Measurements from ENCODE around the gene ZNF385A.

The ZNF385A gene

GRCh38 chr12:54398218-54398617, 13.7 kb upstream of the ZNF385A start:
- no peaks in the 10 kb centered on the region for H3F3A ChIP-seq (ENCODE audit: control insufficient read depth, insufficient read depth)
- H3K4me3 ChIP-seq (ENCODE audit: low read length): no peak overlapping the region
- no peaks in the 10 kb centered on the region for H4K20me1 ChIP-seq (ENCODE audit: control insufficient read depth, insufficient read depth, low read depth, low read length)
- no peak overlapping the region for H3K4me2 ChIP-seq (ENCODE audit: low read length)
- H3K36me3 ChIP-seq (ENCODE audit: control insufficient read depth, low read length): no peaks in the 10 kb centered on the region
- no peaks in the 10 kb centered on the region for H3K9me3 ChIP-seq (ENCODE audit: control insufficient read depth, insufficient read depth, low read length)
- peaks cover 4% of the 10 kb centered on the region for H3K27me3 ChIP-seq (ENCODE audit: control insufficient read depth, low read length)
- H3K9me2 ChIP-seq (replicated peaks; ENCODE audit: control insufficient read depth, low read length): no peaks in the 10 kb centered on the region
- no peaks in the 10 kb centered on the region for H3K79me2 ChIP-seq (ENCODE audit: control insufficient read depth, low read length)
- no peak for TF ChIP-seq CTCF (IDR thresholded peaks at IDR 0.05; ENCODE audit: low read depth, low read length, poor library complexity, severe bottlenecking)
- TF ChIP-seq EZH2phosphoT487 (IDR thresholded peaks at IDR 0.05; ENCODE audit: borderline replicate concordance, low read length): no peak
- no peak overlapping the region for H3K27ac ChIP-seq (ENCODE audit: low read depth, low read length)
- peaks cover 4% of the 10 kb centered on the region; the same call in 1 of the 2 replicates for H3K4me1 ChIP-seq (ENCODE audit: control insufficient read depth, low read length)

GRCh38 chr12:54397157-54397556, 12.6 kb upstream of the ZNF385A start:
- H3K4me2 ChIP-seq (ENCODE audit: low read length): no peak overlapping the region
- no peaks in the 10 kb centered on the region for H3K79me2 ChIP-seq (ENCODE audit: control insufficient read depth, low read length)
- H3K36me3 ChIP-seq (ENCODE audit: control insufficient read depth, low read length): no peaks in the 10 kb centered on the region
- H3F3A ChIP-seq (ENCODE audit: control insufficient read depth, insufficient read depth): no peaks in the 10 kb centered on the region
- no peaks in the 10 kb centered on the region for H3K9me3 ChIP-seq (ENCODE audit: control insufficient read depth, insufficient read depth, low read length)
- peaks cover 4% of the 10 kb centered on the region; the same call in 1 of the 2 replicates for H3K4me1 ChIP-seq (ENCODE audit: control insufficient read depth, low read length)
- no peak for TF ChIP-seq CTCF (IDR thresholded peaks at IDR 0.05; ENCODE audit: low read depth, low read length, poor library complexity, severe bottlenecking)
- TF ChIP-seq EZH2phosphoT487 (IDR thresholded peaks at IDR 0.05; ENCODE audit: borderline replicate concordance, low read length): no peak
- H4K20me1 ChIP-seq (ENCODE audit: control insufficient read depth, insufficient read depth, low read depth, low read length): no peaks in the 10 kb centered on the region
- no peaks in the 10 kb centered on the region for H3K9me2 ChIP-seq (replicated peaks; ENCODE audit: control insufficient read depth, low read length)
- H3K27ac ChIP-seq (ENCODE audit: low read depth, low read length): no peak overlapping the region
- H3K4me3 ChIP-seq (ENCODE audit: low read length): no peak overlapping the region
- H3K27me3 ChIP-seq (ENCODE audit: control insufficient read depth, low read length): no peaks in the 10 kb centered on the region; the same call in 1 of the 2 replicates

- H3K4me2 ChIP-seq (ENCODE audit: low read length): no peak overlapping the region
- TF ChIP-seq EZH2phosphoT487 (IDR thresholded peaks at IDR 0.05; ENCODE audit: borderline replicate concordance, low read length) (no peak), CTCF (IDR thresholded peaks at IDR 0.05; ENCODE audit: low read depth, low read length, poor library complexity, severe bottlenecking) (no peak)
- H3K79me2 ChIP-seq (ENCODE audit: control insufficient read depth, low read length): no peaks in the 10 kb centered on the region
- no peak overlapping the region for H3K4me3 ChIP-seq (ENCODE audit: low read length)
- no peaks in the 10 kb centered on the region for H3K36me3 ChIP-seq (ENCODE audit: control insufficient read depth, low read length)
- peaks cover 12% of the 10 kb centered on the region for H3K4me1 ChIP-seq (ENCODE audit: control insufficient read depth, low read length)
- H3K9me2 ChIP-seq (replicated peaks; ENCODE audit: control insufficient read depth, low read length): no peaks in the 10 kb centered on the region
- H3F3A ChIP-seq (ENCODE audit: control insufficient read depth, insufficient read depth): no peaks in the 10 kb centered on the region
- H3K9me3 ChIP-seq (ENCODE audit: control insufficient read depth, insufficient read depth, low read length): no peaks in the 10 kb centered on the region
- H4K20me1 ChIP-seq (ENCODE audit: control insufficient read depth, insufficient read depth, low read depth, low read length): no peaks in the 10 kb centered on the region
- no peaks in the 10 kb centered on the region; the same call in 1 of the 2 replicates for H3K27me3 ChIP-seq (ENCODE audit: control insufficient read depth, low read length)
- H3K27ac ChIP-seq (ENCODE audit: low read depth, low read length): no peak overlapping the region
Observed at GRCh38 chr12:54395545-54395944, 11.0 kb upstream of the ZNF385A start.

Measured in DOHH2 (cell line).